Heart left ventricle (tissue), 13 donors: Measurements from ENCODE around the gene NIT2.

Experiments
- POLR2A ChIP-seq, 2 donors: fragments of 450-650 bp; IDR thresholded peaks; one replicate each; pipeline ENCODE4 v1.6.1; 2017; ENCODE audit warnings: antibody characterized with exemption in 2 of 2, mild to moderate bottlenecking in 2 of 2, moderate library complexity in 2 of 2
- TF ChIP-seq, protein P1 (sequence below), 12 donors: fragments of 200-600 bp; sonication (generic) in 4 of 12; IDR thresholded peaks; one replicate each; pipeline versions ENCODE4 v1.5.0 to v1.8.0; 2018 to 2022; ENCODE audit warnings: antibody characterized with exemption in 12 of 12, mild to moderate bottlenecking in 5 of 12
- donor health status: ischemic (EF 13 %, LVEDD 7.1; RV severe dilation, severe dysfunction).
- donor health status: DM: no; HTN: yes; CAD: no.
- donor health status: DM: no; HTN: no; CAD: no.
- donor health status: ischemic (EF 25% LVEDD 6.9; RV normal size, moderate dysfunction).
- donor health status: ischemic (EF 25% LVEDD 5.7; RV mildly dilated, moderate dysfunction).
- donor health status: ischemic (EF 35%, LVEDD 5.7; RV mildly dilated, moderate dysfunction).
- donor health status: nonischemic (EF 11% LVEDD 7.7; RV severe dilation, severe dysfunction).
- donor health status: DM: yes; HTN: yes; CAD: no.
- donor health status: PGD.
- donor health status: ischemic (EF 29% LVEDD 5.4; RV normal size, mild dysfunction).
- donor health status: nonischemic (EF 23%, LVEDD 6.1; RV moderate dilation, normal function).

- TF ChIP-seq, protein P1, sequence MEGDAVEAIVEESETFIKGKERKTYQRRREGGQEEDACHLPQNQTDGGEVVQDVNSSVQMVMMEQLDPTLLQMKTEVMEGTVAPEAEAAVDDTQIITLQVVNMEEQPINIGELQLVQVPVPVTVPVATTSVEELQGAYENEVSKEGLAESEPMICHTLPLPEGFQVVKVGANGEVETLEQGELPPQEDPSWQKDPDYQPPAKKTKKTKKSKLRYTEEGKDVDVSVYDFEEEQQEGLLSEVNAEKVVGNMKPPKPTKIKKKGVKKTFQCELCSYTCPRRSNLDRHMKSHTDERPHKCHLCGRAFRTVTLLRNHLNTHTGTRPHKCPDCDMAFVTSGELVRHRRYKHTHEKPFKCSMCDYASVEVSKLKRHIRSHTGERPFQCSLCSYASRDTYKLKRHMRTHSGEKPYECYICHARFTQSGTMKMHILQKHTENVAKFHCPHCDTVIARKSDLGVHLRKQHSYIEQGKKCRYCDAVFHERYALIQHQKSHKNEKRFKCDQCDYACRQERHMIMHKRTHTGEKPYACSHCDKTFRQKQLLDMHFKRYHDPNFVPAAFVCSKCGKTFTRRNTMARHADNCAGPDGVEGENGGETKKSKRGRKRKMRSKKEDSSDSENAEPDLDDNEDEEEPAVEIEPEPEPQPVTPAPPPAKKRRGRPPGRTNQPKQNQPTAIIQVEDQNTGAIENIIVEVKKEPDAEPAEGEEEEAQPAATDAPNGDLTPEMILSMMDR (IDR thresholded peaks at IDR 0.05), result no peak
- TF ChIP-seq POLR2A (IDR thresholded peaks at IDR 0.05), result no peak
These were observed 72.6 kb downstream of the NIT2 start for GRCh38 chr3:100407164-100407563.
